Esophagus muscularis mucosa (tissue), 4 donors: Measurements from ENCODE around the gene ZNF213. TPM values are rescaled to one million over a fixed set of nuclear protein-coding genes. Genes with fewer than 3 reads are reported as not detected.

Experiments used
- DNase-seq: peaks from one replicate; pipeline ENCODE4 v3.0.0-alpha.2; 2017; ENCODE audit errors: extremely low spot score
- H3K27ac ChIP-seq, 4 donors: fragments of 200-600 bp; sonication (generic); replicated peaks in 1 of 4; 1 replicate in 3 of 4; 2 replicates in 1 of 4; pipeline ENCODE4 v1.5.1; 2016 to 2019; ENCODE audit warnings: mild to moderate bottlenecking in 1 of 4
- H3K27me3 ChIP-seq, 4 donors: fragments of 200-600 bp; sonication (generic); one replicate each; pipeline versions ENCODE4 v1.5.1 to v1.6.0; 2016 to 2019
- H3K36me3 ChIP-seq, 4 donors: fragments of 200-600 bp; sonication (generic); one replicate each; pipeline ENCODE4 v1.5.1; 2016 to 2019
- H3K4me1 ChIP-seq, 4 donors: fragments of 200-600 bp; sonication (generic); one replicate each; pipeline ENCODE4 v1.5.1; 2016 to 2019
- H3K4me3 ChIP-seq, 4 donors: fragments of 200-600 bp; sonication (generic); 1 replicate in 2 of 4; 2 replicates in 2 of 4; pipeline ENCODE4 v1.5.1; 2016 to 2019; ENCODE audit warnings: mild to moderate bottlenecking in 4 of 4, moderate library complexity in 1 of 4
- H3K9me3 ChIP-seq, 4 donors: fragments of 200-600 bp; sonication (generic); 1 replicate in 3 of 4; 2 replicates in 1 of 4; pipeline ENCODE4 v1.5.1; 2016 to 2019
- CTCF ChIP-seq, 3 experiments: fragments of 200-600 bp in 2 of 3; fragments of 450-650 bp in 1 of 3; sonication (generic) in 2 of 3; IDR thresholded peaks; one replicate each; pipeline ENCODE4 v1.5.1; 2017 to 2019; ENCODE audit warnings: antibody characterized with exemption in 3 of 3, mild to moderate bottlenecking in 2 of 3, moderate library complexity in 1 of 3
- EP300 ChIP-seq: sonication (generic); formaldehyde crosslinking; IDR thresholded peaks from one replicate; pipeline ENCODE4 v1.6.1; 2017; ENCODE audit warnings: antibody characterized with exemption
- POLR2A ChIP-seq: fragments of 450-650 bp; IDR thresholded peaks from one replicate; pipeline ENCODE4 v1.6.1; 2017; ENCODE audit warnings: antibody characterized with exemption, moderate library complexity, mild to moderate bottlenecking, low read depth
- POLR2AphosphoS5 ChIP-seq, 2 donors: sonication (generic); formaldehyde crosslinking; IDR thresholded peaks; one replicate each; pipeline ENCODE4 v1.6.1; 2017; ENCODE audit warnings: antibody characterized with exemption in 2 of 2
- WGBS: methylation state at CpG from one replicate; pipeline ENCODE4 v1.1.5; 2018; 5-methylcytosine and 5-hydroxymethylcytosine counted together
- intact Hi-C: fragments of 100-400 bp; cut with DNase I; formaldehyde crosslinking; loops from one replicate; pipeline ENCODE4 v1.15.1; 2023
- total RNA-seq, 4 donors: library from RNA; depleted of rRNA; stranded (reverse); fragments of >200 nt; gene quantifications; one replicate each; pipeline versions ENCODE4 v1.1.0 to v1.2.1, GENCODE V29; 2016

ZNF213 gene
- total RNA-seq, 4 donors from 2014 or later = 8.4 to 18.3 (median 13.5) TPM

GRCh38 chr16:3097266-3097665 lies 37.6 kb upstream of the ZNF213 start:
- Histone ChIP-seq H3K27ac (no peak overlapping the region), H3K27me3 (peaks cover 0 to 84% (median 7%) of the 10 kb centered on the region in 4 donors), H3K4me3 (no peak overlapping the region), H3K4me1 (peaks cover 13 to 29% (median 22%) of the 10 kb centered on the region in 4 donors), H3K36me3 (no peaks in the 10 kb centered on the region), H3K9me3 (no peaks in the 10 kb centered on the region)
- WGBS = 61% methylated on average over 8 of the region's 8 CpGs
- intact Hi-C loops = no loop called here
- DNase-seq = no peak
- TF ChIP-seq POLR2A (no peak), EP300 (no peak), CTCF (IDR thresholded peaks at IDR 0.05) (no peak), POLR2AphosphoS5 (IDR thresholded peaks at IDR 0.05) (no peak)

GRCh38 chr16:3098459-3099394 lies 36.1 kb upstream of the ZNF213 start, which contains the start of gene ZSCAN10:
TSS of gene ZSCAN10 (minus strand) at chr16:3099294. CDS start at chr16:3092937, 6,357 bp downstream.
- Histone ChIP-seq H3K27ac (no peak within 1 kb of the TSS), H3K9me3 (no peaks in the 10 kb centered on the region), H3K4me3 (peak within 1 kb of the TSS; percentile 5 to 33 (median 22)), H3K36me3 (no peaks in the 10 kb centered on the region), H3K4me1 (peaks cover 13 to 31% (median 23%) of the 10 kb centered on the region in 4 donors), H3K27me3 (peaks cover 0 to 75% (median 4%) of the 10 kb centered on the region in 4 donors)
- no peak for TF ChIP-seq POLR2A
- TF ChIP-seq CTCF (IDR thresholded peaks at IDR 0.05) = no peak
- no peak for TF ChIP-seq POLR2AphosphoS5 (IDR thresholded peaks at IDR 0.05)
- TF ChIP-seq EP300 = no peak
- DNase-seq = no peak
- intact Hi-C loops = no loop called here
- WGBS = 49% methylated on average over 13 of the region's 21 CpGs

- TF ChIP-seq EP300 = no peak
- no peak for TF ChIP-seq POLR2AphosphoS5 (IDR thresholded peaks at IDR 0.05)
- no peak for TF ChIP-seq CTCF (IDR thresholded peaks at IDR 0.05)
- TF ChIP-seq POLR2A = no peak
- H3K4me3 ChIP-seq = no peak overlapping the region
- no peaks in the 10 kb centered on the region for H3K9me3 ChIP-seq
- no peak overlapping the region for H3K27ac ChIP-seq
- H3K27me3 ChIP-seq = peaks cover 0 to 69% (median 4%) of the 10 kb centered on the region in 4 donors
- 57% methylated on average over 5 of the region's 5 CpGs for WGBS
- DNase-seq = no peak
- intact Hi-C loops = no loop called here
- no peaks in the 10 kb centered on the region for H3K36me3 ChIP-seq
- peaks cover 13 to 31% (median 23%) of the 10 kb centered on the region in 4 donors for H3K4me1 ChIP-seq
Observed at GRCh38 chr16:3099395-3099731, 35.5 kb upstream of the ZNF213 start.

GRCh38 chr16:3099732-3100499 lies 34.9 kb upstream of the ZNF213 start:
- Histone ChIP-seq H3K4me1 (peaks cover 13 to 31% (median 23%) of the 10 kb centered on the region in 4 donors), H3K9me3 (no peaks in the 10 kb centered on the region), H3K36me3 (no peaks in the 10 kb centered on the region), H3K27me3 (peaks cover 0 to 67% (median 4%) of the 10 kb centered on the region in 4 donors), H3K27ac (no peak overlapping the region), H3K4me3 (peak overlapping the region; percentile 5 to 33 (median 22))
- peak; percentile 96 for DNase-seq
- TF ChIP-seq POLR2AphosphoS5 (IDR thresholded peaks at IDR 0.05) = no peak
- no peak for TF ChIP-seq EP300
- TF ChIP-seq CTCF (IDR thresholded peaks at IDR 0.05) = no peak
- no peak for TF ChIP-seq POLR2A
- intact Hi-C loops = no loop called here
- WGBS = 5% methylated on average over 28 of the region's 39 CpGs
